Sigmoid colon (tissue), 4 donors: ENCODE measurements around the gene AACS.

Experiments used
- EP300 ChIP-seq, 4 donors: sonication (generic); formaldehyde crosslinking; IDR thresholded peaks; one replicate each; pipeline ENCODE4 v1.6.1; 2017; ENCODE audit warnings: antibody characterized with exemption in 4 of 4
- POLR2A ChIP-seq, 2 donors: fragments of 450-650 bp; IDR thresholded peaks; one replicate each; pipeline ENCODE4 v1.6.1; 2016; ENCODE audit warnings: antibody characterized with exemption in 2 of 2, mild to moderate bottlenecking in 2 of 2, moderate library complexity in 2 of 2
- POLR2AphosphoS5 ChIP-seq, 4 donors: sonication (generic); formaldehyde crosslinking; IDR thresholded peaks; one replicate each; pipeline ENCODE4 v1.6.1; 2017; ENCODE audit warnings: antibody characterized with exemption in 4 of 4
- TF ChIP-seq, protein P1 (sequence below), 4 experiments: fragments of 450-650 bp in 3 of 4; fragments of 200-600 bp in 1 of 4; IDR thresholded peaks; one replicate each; pipeline ENCODE4 v1.5.1; 2016 to 2019; ENCODE audit warnings: antibody characterized with exemption in 4 of 4, mild to moderate bottlenecking in 3 of 4, moderate library complexity in 2 of 4

DNA sequence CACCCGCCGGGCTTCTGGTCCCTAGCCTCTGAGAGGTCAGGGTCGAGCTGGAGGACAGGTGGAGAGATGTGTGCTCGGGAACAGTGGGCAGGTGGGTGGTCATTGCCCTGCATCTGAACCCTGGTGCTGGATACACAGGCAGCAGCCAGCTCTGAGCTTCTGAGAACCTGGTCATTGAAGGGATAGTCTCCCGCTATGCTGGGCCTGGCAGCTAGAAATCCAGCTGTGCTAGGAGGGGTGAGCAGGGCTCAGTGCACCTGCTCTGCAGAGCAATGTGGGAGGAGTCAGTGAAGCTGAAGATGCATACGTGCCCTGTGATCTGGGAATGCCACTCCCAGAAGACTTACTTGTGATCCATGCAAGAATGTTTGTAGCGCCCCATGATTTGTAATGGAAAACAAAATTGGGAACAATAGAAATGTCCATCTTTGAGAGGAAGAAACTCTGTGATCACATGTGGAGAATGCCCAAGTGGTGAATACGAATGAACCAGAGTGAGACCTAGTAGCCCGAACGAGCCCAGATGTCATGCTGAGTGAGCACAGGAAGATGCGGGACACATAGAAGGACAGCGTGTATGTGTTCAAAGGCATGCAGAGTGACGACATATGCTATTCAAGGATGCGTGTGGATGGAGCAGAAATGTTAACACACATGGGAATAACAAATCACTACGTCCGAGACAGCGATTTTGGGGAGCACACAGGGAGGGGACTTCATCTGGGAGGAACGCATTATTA lies 63.4 kb downstream of the AACS start:
- TF ChIP-seq, protein P1, sequence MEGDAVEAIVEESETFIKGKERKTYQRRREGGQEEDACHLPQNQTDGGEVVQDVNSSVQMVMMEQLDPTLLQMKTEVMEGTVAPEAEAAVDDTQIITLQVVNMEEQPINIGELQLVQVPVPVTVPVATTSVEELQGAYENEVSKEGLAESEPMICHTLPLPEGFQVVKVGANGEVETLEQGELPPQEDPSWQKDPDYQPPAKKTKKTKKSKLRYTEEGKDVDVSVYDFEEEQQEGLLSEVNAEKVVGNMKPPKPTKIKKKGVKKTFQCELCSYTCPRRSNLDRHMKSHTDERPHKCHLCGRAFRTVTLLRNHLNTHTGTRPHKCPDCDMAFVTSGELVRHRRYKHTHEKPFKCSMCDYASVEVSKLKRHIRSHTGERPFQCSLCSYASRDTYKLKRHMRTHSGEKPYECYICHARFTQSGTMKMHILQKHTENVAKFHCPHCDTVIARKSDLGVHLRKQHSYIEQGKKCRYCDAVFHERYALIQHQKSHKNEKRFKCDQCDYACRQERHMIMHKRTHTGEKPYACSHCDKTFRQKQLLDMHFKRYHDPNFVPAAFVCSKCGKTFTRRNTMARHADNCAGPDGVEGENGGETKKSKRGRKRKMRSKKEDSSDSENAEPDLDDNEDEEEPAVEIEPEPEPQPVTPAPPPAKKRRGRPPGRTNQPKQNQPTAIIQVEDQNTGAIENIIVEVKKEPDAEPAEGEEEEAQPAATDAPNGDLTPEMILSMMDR (IDR thresholded peaks at IDR 0.05), result no peak
- TF ChIP-seq POLR2AphosphoS5 (IDR thresholded peaks at IDR 0.05) (no peak), EP300 (IDR thresholded peaks at IDR 0.05) (no peak), POLR2A (IDR thresholded peaks at IDR 0.05) (no peak)
